SU-DHL-6 (cell line): ENCODE data around the gene PLA2G4E.

Experiments used
- H2AFZ ChIP-seq: fragments of 200-600 bp; sonication (generic); 2 replicates; pipeline ENCODE4 v1.6.1; 2014; ENCODE audit warnings: low read depth, mild to moderate bottlenecking, moderate library complexity, mixed read lengths, antibody characterized with exemption, low read length; ENCODE audit not compliant: severe bottlenecking
- H3F3A ChIP-seq: fragments of 200-600 bp; shearing (Covaris generic); 2 replicates; pipeline ENCODE4 v1.6.0; 2016; ENCODE audit warnings: antibody characterized with exemption, mild to moderate bottlenecking; ENCODE audit not compliant: insufficient read depth
- H3K27ac ChIP-seq: fragments of 200-600 bp; sonication (generic); 2 replicates; pipeline ENCODE4 v1.5.1; 2016; ENCODE audit warnings: low read depth, mild to moderate bottlenecking, low read length, moderate library complexity, mixed read lengths
- H3K27me3 ChIP-seq: fragments of 200-600 bp; sonication (generic), shearing (Covaris generic); 2 replicates; pipeline ENCODE4 v1.6.0; 2014; ENCODE audit warnings: mild to moderate bottlenecking, low read length
- H3K36me3 ChIP-seq: fragments of 200-600 bp; sonication (generic); 2 replicates; pipeline ENCODE4 v1.6.1; 2014; ENCODE audit warnings: mild to moderate bottlenecking, low read length, mixed read lengths
- H3K4me2 ChIP-seq: fragments of 300-600, 200-600 bp; shearing (Covaris generic), sonication (generic); 2 replicates; pipeline ENCODE4 v1.6.0; 2014; ENCODE audit warnings: low read length, low read depth, mild to moderate bottlenecking; ENCODE audit not compliant: poor library complexity, severe bottlenecking
- H3K4me3 ChIP-seq: fragments of 200-600 bp; sonication (generic); 2 replicates; pipeline ENCODE4 v1.5.1; 2014; ENCODE audit warnings: antibody characterized with exemption, low read length, mild to moderate bottlenecking, mixed read lengths; ENCODE audit not compliant: insufficient read depth, poor library complexity, severe bottlenecking
- H3K79me2 ChIP-seq: fragments of 200-600 bp; sonication (generic); 2 replicates; pipeline ENCODE4 v1.6.1; 2014; ENCODE audit warnings: mild to moderate bottlenecking, low read length, moderate library complexity; ENCODE audit not compliant: insufficient read depth
- H3K9ac ChIP-seq: fragments of 200-600 bp; sonication (generic); 2 replicates; pipeline ENCODE4 v1.7.0; 2014; ENCODE audit warnings: mild to moderate bottlenecking, low read length
- H3K9me2 ChIP-seq: fragments of 200-600 bp; sonication (generic); replicated peaks from 2 replicates; pipeline ENCODE4 v1.6.1; 2014; ENCODE audit warnings: low read length; ENCODE audit not compliant: insufficient read depth
- H3K9me3 ChIP-seq: fragments of 200-600 bp; sonication (generic); 2 replicates; pipeline ENCODE4 v1.6.1; 2014; ENCODE audit warnings: low read length, mixed read lengths; ENCODE audit not compliant: insufficient read depth
- H4K20me1 ChIP-seq: fragments of 200-600 bp; sonication (generic); 2 replicates; pipeline ENCODE4 v1.6.1; 2014; ENCODE audit warnings: low read depth, mild to moderate bottlenecking, antibody characterized with exemption, low read length, moderate library complexity, mixed read lengths
- EZH2phosphoT487 ChIP-seq: fragments of 200-600 bp; sonication (generic), shearing (Covaris generic); conservative IDR thresholded peaks from 2 replicates; pipeline ENCODE4 v1.6.1; 2018; ENCODE audit warnings: mild to moderate bottlenecking, antibody characterized with exemption, low read length, moderate library complexity, mixed read lengths
- TF ChIP-seq, protein P1 (sequence below): fragments of 200-600 bp; sonication (generic); IDR thresholded peaks from one replicate; pipeline ENCODE4 v1.5.1; 2017; ENCODE audit warnings: antibody characterized with exemption, mild to moderate bottlenecking, low read length, moderate library complexity; ENCODE audit not compliant: insufficient read depth, poor library complexity, severe bottlenecking

PLA2G4E gene

GRCh38 chr15:41937568-41937923 is 83.3 kb downstream of the PLA2G4E start:
- Histone ChIP-seq H3K9me2 (no peaks in the 10 kb centered on the region), H3K4me2 (no peak overlapping the region), H3K27ac (no peak overlapping the region), H3K79me2 (no peaks in the 10 kb centered on the region), H3K27me3 (no peaks in the 10 kb centered on the region), H3F3A (no peaks in the 10 kb centered on the region), H3K9me3 (no peaks in the 10 kb centered on the region), H4K20me1 (no peaks in the 10 kb centered on the region), H3K4me3 (no peak overlapping the region), H3K36me3 (no peaks in the 10 kb centered on the region), H2AFZ (no peak overlapping the region), H3K9ac (no peak overlapping the region)
- TF ChIP-seq, protein P1, sequence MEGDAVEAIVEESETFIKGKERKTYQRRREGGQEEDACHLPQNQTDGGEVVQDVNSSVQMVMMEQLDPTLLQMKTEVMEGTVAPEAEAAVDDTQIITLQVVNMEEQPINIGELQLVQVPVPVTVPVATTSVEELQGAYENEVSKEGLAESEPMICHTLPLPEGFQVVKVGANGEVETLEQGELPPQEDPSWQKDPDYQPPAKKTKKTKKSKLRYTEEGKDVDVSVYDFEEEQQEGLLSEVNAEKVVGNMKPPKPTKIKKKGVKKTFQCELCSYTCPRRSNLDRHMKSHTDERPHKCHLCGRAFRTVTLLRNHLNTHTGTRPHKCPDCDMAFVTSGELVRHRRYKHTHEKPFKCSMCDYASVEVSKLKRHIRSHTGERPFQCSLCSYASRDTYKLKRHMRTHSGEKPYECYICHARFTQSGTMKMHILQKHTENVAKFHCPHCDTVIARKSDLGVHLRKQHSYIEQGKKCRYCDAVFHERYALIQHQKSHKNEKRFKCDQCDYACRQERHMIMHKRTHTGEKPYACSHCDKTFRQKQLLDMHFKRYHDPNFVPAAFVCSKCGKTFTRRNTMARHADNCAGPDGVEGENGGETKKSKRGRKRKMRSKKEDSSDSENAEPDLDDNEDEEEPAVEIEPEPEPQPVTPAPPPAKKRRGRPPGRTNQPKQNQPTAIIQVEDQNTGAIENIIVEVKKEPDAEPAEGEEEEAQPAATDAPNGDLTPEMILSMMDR = no peak
- no peak for TF ChIP-seq EZH2phosphoT487

- no peak overlapping the region for H3K27ac ChIP-seq
- H3K36me3 ChIP-seq = no peaks in the 10 kb centered on the region
- H3K79me2 ChIP-seq = no peaks in the 10 kb centered on the region
- no peaks in the 10 kb centered on the region for H3K9me2 ChIP-seq
- no peak overlapping the region for H3K4me2 ChIP-seq
- H4K20me1 ChIP-seq = no peaks in the 10 kb centered on the region
- H3K9ac ChIP-seq = no peak overlapping the region
- H3F3A ChIP-seq = no peaks in the 10 kb centered on the region
- no peaks in the 10 kb centered on the region for H3K27me3 ChIP-seq
- TF ChIP-seq EZH2phosphoT487 = no peak
- TF ChIP-seq, protein P1 = no peak
- H2AFZ ChIP-seq = no peak overlapping the region
- H3K4me3 ChIP-seq = no peak overlapping the region
- H3K9me3 ChIP-seq = no peaks in the 10 kb centered on the region
Observed at GRCh38 chr15:41936649-41937567, 83.9 kb downstream of the PLA2G4E start.

- Histone ChIP-seq H3K27ac (no peak overlapping the region), H3K79me2 (no peaks in the 10 kb centered on the region), H3K9ac (no peak overlapping the region), H3K9me2 (no peaks in the 10 kb centered on the region), H3F3A (no peaks in the 10 kb centered on the region), H2AFZ (no peak overlapping the region), H3K9me3 (no peaks in the 10 kb centered on the region), H3K27me3 (no peaks in the 10 kb centered on the region), H4K20me1 (no peaks in the 10 kb centered on the region), H3K36me3 (no peaks in the 10 kb centered on the region), H3K4me3 (no peak overlapping the region), H3K4me2 (no peak overlapping the region)
- no peak for TF ChIP-seq EZH2phosphoT487
- TF ChIP-seq, protein P1 = no peak
Observed at GRCh38 chr15:41936155-41936554, 84.7 kb downstream of the PLA2G4E start.
